Measurements from ENCODE around the gene RSPO4.

The RSPO4 gene

DNA sequence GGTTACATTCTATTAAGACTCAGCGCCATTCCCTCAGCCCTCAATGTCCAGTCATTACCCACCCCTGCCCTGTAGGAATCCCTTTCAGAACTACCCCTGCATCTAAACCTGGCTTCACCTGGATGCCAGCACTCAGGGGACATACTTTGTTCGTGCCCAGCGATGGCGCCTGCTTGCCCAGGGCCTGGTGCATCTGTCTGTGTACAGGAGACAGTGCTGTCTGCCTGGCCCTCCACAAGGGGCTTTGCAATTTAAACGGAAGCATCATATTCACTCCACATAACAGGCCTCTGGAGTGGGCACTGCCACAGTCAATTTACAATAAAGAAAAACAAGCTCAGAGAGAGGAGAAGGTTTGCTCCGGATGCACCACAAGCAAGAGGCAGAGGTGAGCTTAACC, 4.6 kb downstream of the RSPO4 start:
- Histone ChIP-seq H3K27ac (no peak overlapping the region), H3K79me2 (ENCODE audit: insufficient read depth, low read depth) (no peaks in the 10 kb centered on the region), H3K27me3 (ENCODE audit: insufficient read depth, low read depth) (no peaks in the 10 kb centered on the region), H3K4me3 (IDR thresholded peaks at IDR 0.05; ENCODE audit: insufficient read depth, low read depth, low read length) (no peak overlapping the region), H3K4me1 (ENCODE audit: low read depth, poor library complexity, severe bottlenecking) (no peaks in the 10 kb centered on the region), H3K9ac (no peak overlapping the region), H4K20me1 (ENCODE audit: insufficient read depth) (no peaks in the 10 kb centered on the region), H3K4me2 (no peak overlapping the region), H3K36me3 (ENCODE audit: insufficient read depth) (no peaks in the 10 kb centered on the region), H2AFZ (ENCODE audit: low read depth) (no peak overlapping the region)
- TF ChIP-seq CTCF (conservative IDR thresholded peaks at IDR 0.05; ENCODE audit: low read depth, low read length), result no peak

- no peak for TF ChIP-seq CTCF (conservative IDR thresholded peaks at IDR 0.05; ENCODE audit: low read depth, low read length)
- H3K4me1 ChIP-seq (ENCODE audit: low read depth, poor library complexity, severe bottlenecking), result no peaks in the 10 kb centered on the region
- H4K20me1 ChIP-seq (ENCODE audit: insufficient read depth), result no peaks in the 10 kb centered on the region
- H3K27ac ChIP-seq, result no peak overlapping the region
- H3K9ac ChIP-seq, result no peak overlapping the region
- H3K36me3 ChIP-seq (ENCODE audit: insufficient read depth), result no peaks in the 10 kb centered on the region
- H3K27me3 ChIP-seq (ENCODE audit: insufficient read depth, low read depth), result no peaks in the 10 kb centered on the region
- no peak overlapping the region for H3K4me2 ChIP-seq
- no peaks in the 10 kb centered on the region for H3K79me2 ChIP-seq (ENCODE audit: insufficient read depth, low read depth)
- no peak overlapping the region for H3K4me3 ChIP-seq (IDR thresholded peaks at IDR 0.05; ENCODE audit: insufficient read depth, low read depth, low read length)
- H2AFZ ChIP-seq (ENCODE audit: low read depth), result no peak overlapping the region
Measured at GRCh38 chr20:997016-997415, 5.1 kb downstream of the RSPO4 start.

GRCh38 chr20:995170-995569, 6.9 kb downstream of the RSPO4 start:
- Histone ChIP-seq H3K79me2 (ENCODE audit: insufficient read depth, low read depth) (no peaks in the 10 kb centered on the region), H3K4me3 (IDR thresholded peaks at IDR 0.05; ENCODE audit: insufficient read depth, low read depth, low read length) (no peak overlapping the region), H3K36me3 (ENCODE audit: insufficient read depth) (no peaks in the 10 kb centered on the region), H3K27me3 (ENCODE audit: insufficient read depth, low read depth) (no peaks in the 10 kb centered on the region), H3K4me2 (no peak overlapping the region), H3K4me1 (ENCODE audit: low read depth, poor library complexity, severe bottlenecking) (no peaks in the 10 kb centered on the region), H3K27ac (no peak overlapping the region), H2AFZ (ENCODE audit: low read depth) (no peak overlapping the region), H3K9ac (no peak overlapping the region), H4K20me1 (ENCODE audit: insufficient read depth) (no peaks in the 10 kb centered on the region)
- no peak for TF ChIP-seq CTCF (conservative IDR thresholded peaks at IDR 0.05; ENCODE audit: low read depth, low read length)

DNA sequence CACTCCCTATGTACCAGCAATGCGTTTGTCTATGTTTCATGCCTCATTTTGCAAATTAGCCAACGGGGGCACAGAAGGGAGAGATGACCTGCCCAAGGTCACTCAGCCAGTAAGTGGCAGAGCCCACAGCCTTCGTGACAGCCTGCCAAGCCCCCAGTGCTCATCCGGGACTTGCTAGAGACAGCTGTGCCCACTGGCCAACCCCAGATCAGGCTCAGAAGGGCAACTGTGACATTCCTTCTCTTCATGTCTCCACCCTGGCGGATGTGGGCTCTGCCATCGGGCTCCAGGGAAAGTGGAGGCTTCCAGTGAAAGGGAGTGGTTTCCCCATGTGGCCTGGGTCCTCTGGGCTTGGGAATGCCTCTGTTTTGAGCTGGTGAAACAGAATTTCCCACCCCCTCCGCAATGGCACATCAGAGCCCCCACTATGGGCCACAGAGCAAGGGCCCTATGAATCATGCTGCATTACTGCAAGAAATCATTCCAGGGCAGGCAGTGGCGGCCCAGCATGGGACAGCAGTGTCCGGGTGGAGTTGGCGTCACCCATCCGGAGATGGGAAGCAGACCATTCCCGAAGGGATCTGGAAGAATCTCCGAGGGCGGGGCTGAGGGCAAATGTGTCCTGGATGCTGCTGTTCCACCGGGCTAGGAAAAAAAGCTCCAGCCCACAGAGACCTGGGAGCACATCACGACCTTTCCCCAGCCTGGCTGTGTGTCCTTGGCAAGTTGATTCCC, 9.1 kb downstream of the RSPO4 start:
- Histone ChIP-seq H3K4me3 (IDR thresholded peaks at IDR 0.05; ENCODE audit: insufficient read depth, low read depth, low read length) (no peak overlapping the region), H3K4me1 (ENCODE audit: low read depth, poor library complexity, severe bottlenecking) (no peaks in the 10 kb centered on the region), H3K27me3 (ENCODE audit: insufficient read depth, low read depth) (no peaks in the 10 kb centered on the region), H3K79me2 (ENCODE audit: insufficient read depth, low read depth) (no peaks in the 10 kb centered on the region), H3K4me2 (no peak overlapping the region), H3K27ac (no peak overlapping the region), H3K36me3 (ENCODE audit: insufficient read depth) (no peaks in the 10 kb centered on the region), H2AFZ (ENCODE audit: low read depth) (no peak overlapping the region), H3K9ac (no peak overlapping the region), H4K20me1 (ENCODE audit: insufficient read depth) (no peaks in the 10 kb centered on the region)
- TF ChIP-seq CTCF (conservative IDR thresholded peaks at IDR 0.05; ENCODE audit: low read depth, low read length), result no peak
